Measurements from ENCODE around the gene SSH2.

Gene SSH2

GRCh38 chr17:29927546-29927945 is 2.5 kb downstream of the SSH2 start:
- no peak for TF ChIP-seq ZFP3 (CRISPR knock-in tag; IDR thresholded peaks at IDR 0.05)
- TF ChIP-seq CSDC2 (CRISPR knock-in tag; IDR thresholded peaks at IDR 0.05): no peak
- no peak for TF ChIP-seq CREB5 (CRISPR knock-in tag; IDR thresholded peaks at IDR 0.05; ENCODE audit: low read depth)
- TF ChIP-seq RARB (CRISPR knock-in tag; IDR thresholded peaks at IDR 0.05): no peak
- no peak for TF ChIP-seq ZNF8 (CRISPR knock-in tag; IDR thresholded peaks at IDR 0.05)
- no peak for TF ChIP-seq ESRRG (CRISPR knock-in tag; IDR thresholded peaks at IDR 0.05)
- TF ChIP-seq TCF4 (CRISPR knock-in tag; IDR thresholded peaks at IDR 0.05; ENCODE audit: borderline replicate concordance): no peak
- no peak for TF ChIP-seq ZNF565 (CRISPR knock-in tag; conservative IDR thresholded peaks at IDR 0.05; ENCODE audit: low read depth)
- TF ChIP-seq TSHZ2 (CRISPR knock-in tag; IDR thresholded peaks at IDR 0.05): no peak
- no peak for TF ChIP-seq OSR1 (CRISPR knock-in tag; IDR thresholded peaks at IDR 0.05)
- no peak for TF ChIP-seq ZFP30 (CRISPR knock-in tag; IDR thresholded peaks at IDR 0.05)
- no peak for TF ChIP-seq SNAI2 (CRISPR knock-in tag; IDR thresholded peaks at IDR 0.05)
- no peak for TF ChIP-seq GLIS3 (CRISPR knock-in tag; IDR thresholded peaks at IDR 0.05)
- no peak for TF ChIP-seq ISL1 (CRISPR knock-in tag; IDR thresholded peaks at IDR 0.05)
- TF ChIP-seq POU6F1 (CRISPR knock-in tag; IDR thresholded peaks at IDR 0.05; ENCODE audit: borderline replicate concordance, low read depth): no peak
- no peak for TF ChIP-seq CSRNP3 (CRISPR knock-in tag; IDR thresholded peaks at IDR 0.05)
- TF ChIP-seq PATZ1 (CRISPR knock-in tag; IDR thresholded peaks at IDR 0.05; ENCODE audit: borderline replicate concordance): no peak
- no peak for TF ChIP-seq PPARA (CRISPR knock-in tag; IDR thresholded peaks at IDR 0.05; ENCODE audit: borderline replicate concordance)
- no peak for TF ChIP-seq BACH2 (CRISPR knock-in tag; IDR thresholded peaks at IDR 0.05; ENCODE audit: borderline replicate concordance)
- no peak for TF ChIP-seq ZNF70 (CRISPR knock-in tag; IDR thresholded peaks at IDR 0.05)
- no peak for ATAC-seq

- TF ChIP-seq PATZ1 (CRISPR knock-in tag; IDR thresholded peaks at IDR 0.05; ENCODE audit: borderline replicate concordance) (no peak), ZFP30 (CRISPR knock-in tag; IDR thresholded peaks at IDR 0.05) (no peak), TOX (CRISPR knock-in tag; IDR thresholded peaks at IDR 0.05; ENCODE audit: borderline replicate concordance) (no peak), CSRNP3 (CRISPR knock-in tag; IDR thresholded peaks at IDR 0.05) (no peak), BACH2 (CRISPR knock-in tag; IDR thresholded peaks at IDR 0.05; ENCODE audit: borderline replicate concordance) (no peak), TCF4 (CRISPR knock-in tag; IDR thresholded peaks at IDR 0.05; ENCODE audit: borderline replicate concordance) (no peak), ISL1 (CRISPR knock-in tag; IDR thresholded peaks at IDR 0.05) (no peak), PPARA (CRISPR knock-in tag; IDR thresholded peaks at IDR 0.05; ENCODE audit: borderline replicate concordance) (no peak), SNAI2 (CRISPR knock-in tag; IDR thresholded peaks at IDR 0.05) (no peak), ZNF8 (CRISPR knock-in tag; IDR thresholded peaks at IDR 0.05) (no peak), GLIS3 (CRISPR knock-in tag; IDR thresholded peaks at IDR 0.05) (no peak), ARNTL (CRISPR knock-in tag; IDR thresholded peaks at IDR 0.05; ENCODE audit: borderline replicate concordance, low read depth) (no peak), ZNF70 (CRISPR knock-in tag; IDR thresholded peaks at IDR 0.05) (no peak)
- no peak for ATAC-seq
Observed at GRCh38 chr17:29924786-29925185, 5.2 kb downstream of the SSH2 start.
